Choroid plexus epithelial cell (primary cell): ENCODE measurements around the gene ELP6.

ENCODE experiments used
- DNase-seq: peaks from one replicate; pipeline ENCODE4 v3.0.0-alpha.2; 2010; ENCODE audit warnings: low read depth
- H3K4me3 ChIP-seq: 2 replicates; pipeline ENCODE4 v1.5.1; 2011; ENCODE audit warnings: low read depth, mild to moderate bottlenecking, control low read depth, low read length, moderate library complexity
- CTCF ChIP-seq: conservative IDR thresholded peaks from 2 replicates; pipeline ENCODE4 v1.5.1; 2011; ENCODE audit warnings: low read depth, mild to moderate bottlenecking, control low read depth, inconsistent platforms, low read length, moderate library complexity

Gene ELP6

GRCh38 chr3:47513125-47513929, at the start of gene ELP6:
Gene ELP6, minus strand, starts transcription at chr3:47513712. Its CDS starts 122 bp downstream, at chr3:47513590.
- peak; percentile 98 for DNase-seq
- peak within 1 kb of the TSS; percentile 66 for H3K4me3 ChIP-seq
- TF ChIP-seq CTCF = peak; percentile 64

- no peak overlapping the region for H3K4me3 ChIP-seq
- DNase-seq = no peak
- TF ChIP-seq CTCF = no peak
Observed at GRCh38 chr3:47556351-47556750, 42.8 kb upstream of the ELP6 start.

- no peak for TF ChIP-seq CTCF
- no peak overlapping the region for H3K4me3 ChIP-seq
- DNase-seq = no peak
Observed at GRCh38 chr3:47554335-47554734, 40.8 kb upstream of the ELP6 start.

- DNase-seq = no peak
- H3K4me3 ChIP-seq = no peak overlapping the region
Observed at GRCh38 chr3:47553407-47553806, 39.9 kb upstream of the ELP6 start.

GRCh38 chr3:47542471-47543173, 29.1 kb upstream of the ELP6 start:
- H3K4me3 ChIP-seq = no peak overlapping the region
- TF ChIP-seq CTCF = no peak
- no peak for DNase-seq

More at GRCh38 chr3:47553407-47553806, 39.9 kb upstream of the ELP6 start:
- TF ChIP-seq CTCF = no peak

GRCh38 chr3:47541583-47542108, 28.1 kb upstream of the ELP6 start:
- no peak for TF ChIP-seq CTCF
- no peak overlapping the region for H3K4me3 ChIP-seq
- no peak for DNase-seq
